ENCODE data around the gene DYNLL1. TPM values are rescaled to one million over a fixed set of nuclear protein-coding genes. Genes with fewer than 3 reads are reported as not detected.

Gene DYNLL1
- total RNA-seq, 1 experiment from 2014 or later, result 618 TPM

GRCh38 chr12:120490833-120491512 is 4.9 kb upstream of the DYNLL1 start:
- H3K23me2 ChIP-seq (ENCODE audit: insufficient read length, low read depth, low read length, poor library complexity, severe bottlenecking), result peaks cover 7% of the 10 kb centered on the region
- no peak overlapping the region for H3K56ac ChIP-seq (ENCODE audit: insufficient read length, low read depth, low read length)
- no peak overlapping the region for H2BK20ac ChIP-seq (ENCODE audit: low read depth, low read length, poor library complexity, severe bottlenecking)
- H3K4me1 ChIP-seq (ENCODE audit: insufficient read depth, low read length), result no peaks in the 10 kb centered on the region
- no peak overlapping the region for H3K9ac ChIP-seq (ENCODE audit: extremely low read depth, insufficient read length, low read length)
- no peak overlapping the region for H3K4me2 ChIP-seq (ENCODE audit: insufficient read depth, insufficient read length, low read length)
- H4K20me1 ChIP-seq (ENCODE audit: control insufficient read depth, insufficient read depth, insufficient read length), result no peaks in the 10 kb centered on the region
- H2AK5ac ChIP-seq (ENCODE audit: insufficient read length, low read length), result no peak overlapping the region
- no peak for DNase-seq
- no peak overlapping the region for H3T11ph ChIP-seq (ENCODE audit: low read length)
- no peak overlapping the region for H2BK5ac ChIP-seq (ENCODE audit: insufficient read length, low read length)
- no peak for TF ChIP-seq CTCF (conservative IDR thresholded peaks at IDR 0.05)
- H4K91ac ChIP-seq (ENCODE audit: insufficient read length, low read depth, low read length), result no peak overlapping the region
- no peak overlapping the region for H2BK12ac ChIP-seq (ENCODE audit: insufficient read length, low read depth, low read length)
- Mint-ChIP-seq H3K27me3 (ENCODE audit: low read depth) (no peaks in the 10 kb centered on the region), H3K36me3 (ENCODE audit: insufficient read depth in 1 of 3, low read depth in 3 of 3) (peaks cover 0 to 11% (median 6%) of the 10 kb centered on the region in 3 experiments; a peak in 5 of 7 replicates), H3K4me1 (peaks cover 9 to 10% of the 10 kb centered on the region in 2 experiments), H3K4me3 (no peak overlapping the region), H3K27ac (peak overlapping the region in 2 of 3 experiments; percentile 21 to 91; a peak in 2 of 7 replicates), H3K9me3 (no peaks in the 10 kb centered on the region)
- H3K18ac ChIP-seq (ENCODE audit: insufficient read length, low read depth, low read length), result no peak overlapping the region
- H4K8ac ChIP-seq (replicated peaks; ENCODE audit: insufficient read length, low read depth, low read length), result no peak overlapping the region
- H3K4ac ChIP-seq (ENCODE audit: low read depth, low read length), result no peak overlapping the region
- WGBS (ENCODE audit: extremely low coverage, insufficient read length, low lambda C conversion rate), result no CpG with 5 or more reads among the region's 2 CpGs
- H2AFZ ChIP-seq (ENCODE audit: low read length), result no peak overlapping the region
- no peak overlapping the region for H3K27ac ChIP-seq (ENCODE audit: insufficient read length, low read depth, low read length)
- no peak overlapping the region for H2BK15ac ChIP-seq (ENCODE audit: low read depth, low read length)
- no peak overlapping the region for H3K14ac ChIP-seq (ENCODE audit: insufficient read depth, low read length)
- no peaks in the 10 kb centered on the region for H3K79me1 ChIP-seq (ENCODE audit: insufficient read depth, low read depth, low read length, poor library complexity, severe bottlenecking)
- no peak overlapping the region for H4K5ac ChIP-seq (ENCODE audit: insufficient read length, low read depth, low read length)
- no peaks in the 10 kb centered on the region for H3K79me2 ChIP-seq (ENCODE audit: insufficient read depth, low read length)
- H2BK120ac ChIP-seq (ENCODE audit: low read depth, low read length, poor library complexity, severe bottlenecking), result no peak overlapping the region
- no peak overlapping the region for H3K23ac ChIP-seq (ENCODE audit: insufficient read length, low read depth, low read length)
- no peaks in the 10 kb centered on the region for H3K27me3 ChIP-seq (ENCODE audit: insufficient read depth, low read length)
- no peaks in the 10 kb centered on the region for H3K9me3 ChIP-seq (ENCODE audit: control insufficient read depth, low read depth, low read length)
